ENCODE measurements around the gene DYTN.

Gene DYTN

DNA sequence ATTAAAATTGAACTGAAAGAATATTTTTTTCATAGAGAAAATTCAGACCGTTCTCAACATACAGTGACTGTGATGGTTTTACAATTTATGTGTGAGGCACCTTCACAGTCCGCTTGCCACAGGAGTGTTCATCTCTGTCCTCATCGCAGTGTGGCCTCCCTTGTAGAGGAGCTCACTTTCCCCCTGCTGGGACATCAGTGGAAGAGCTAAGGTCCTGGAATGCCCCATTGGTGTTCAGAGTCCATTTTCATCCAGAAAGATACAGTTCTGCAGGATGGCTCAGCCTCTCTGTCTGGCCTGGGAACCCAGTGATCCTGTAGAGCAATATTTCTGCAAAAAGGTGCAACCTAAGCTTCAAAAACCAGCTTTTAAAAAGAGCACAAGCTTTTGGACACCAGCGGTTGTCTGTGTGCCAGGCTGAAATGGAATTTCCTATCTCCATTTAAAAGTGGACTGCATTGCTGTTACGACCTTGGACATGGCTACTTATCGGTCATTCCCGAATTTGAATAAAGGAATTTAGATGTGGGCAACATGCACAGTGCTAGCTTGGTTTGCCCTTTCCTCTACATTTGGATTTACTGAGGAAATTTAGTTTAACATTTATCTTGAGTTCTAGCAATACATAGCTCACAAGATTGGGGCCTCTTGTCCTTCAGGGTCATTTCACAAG is 102.6 kb downstream of the DYTN start:
- no peak for DNase-seq (ENCODE audit: low read depth in 3 of 3, low spot score in 1 of 3)

DNA sequence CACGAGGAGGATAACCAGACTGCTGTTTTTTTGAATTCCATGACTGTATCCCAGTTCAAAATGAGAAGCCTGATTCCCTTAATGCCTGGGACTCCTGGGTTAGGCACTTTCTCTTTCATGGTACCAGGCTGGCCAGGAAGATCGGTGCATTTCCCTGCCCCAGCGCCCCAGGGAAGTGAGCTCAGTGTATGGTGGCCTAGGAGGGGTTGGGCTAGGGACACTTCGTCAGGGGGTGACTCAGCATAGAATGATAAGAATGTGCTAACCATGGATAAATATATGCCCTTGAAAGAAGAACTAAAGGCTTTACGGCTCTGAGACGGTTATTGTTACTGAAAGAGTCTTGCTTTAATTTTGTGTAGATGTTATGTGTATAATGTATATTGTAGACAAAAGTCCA is 103.4 kb downstream of the DYTN start:
- DNase-seq (ENCODE audit: low read depth in 3 of 3, low spot score in 1 of 3), result no peak

DNA sequence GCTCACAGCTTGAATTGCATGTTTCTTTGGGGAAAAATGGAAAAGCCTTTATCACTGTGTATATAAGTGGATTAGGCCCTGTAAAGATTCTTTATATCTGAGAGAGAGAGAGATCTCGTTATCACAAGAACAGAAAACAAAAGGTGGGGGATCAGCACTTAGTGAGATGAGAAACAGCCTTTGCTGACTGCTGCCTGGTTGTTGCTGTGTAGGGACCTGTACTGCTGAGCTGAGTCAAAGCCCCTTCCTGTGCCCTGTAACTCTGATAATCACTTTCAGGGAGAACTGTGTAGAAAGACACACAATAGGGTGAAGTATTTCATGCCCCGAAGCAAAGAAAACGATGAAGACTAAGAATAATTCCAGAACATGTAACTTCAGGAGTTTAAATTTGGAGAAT is 106.5 kb downstream of the DYTN start:
- no peak for DNase-seq (ENCODE audit: low read depth in 3 of 3, low spot score in 1 of 3)

DNA sequence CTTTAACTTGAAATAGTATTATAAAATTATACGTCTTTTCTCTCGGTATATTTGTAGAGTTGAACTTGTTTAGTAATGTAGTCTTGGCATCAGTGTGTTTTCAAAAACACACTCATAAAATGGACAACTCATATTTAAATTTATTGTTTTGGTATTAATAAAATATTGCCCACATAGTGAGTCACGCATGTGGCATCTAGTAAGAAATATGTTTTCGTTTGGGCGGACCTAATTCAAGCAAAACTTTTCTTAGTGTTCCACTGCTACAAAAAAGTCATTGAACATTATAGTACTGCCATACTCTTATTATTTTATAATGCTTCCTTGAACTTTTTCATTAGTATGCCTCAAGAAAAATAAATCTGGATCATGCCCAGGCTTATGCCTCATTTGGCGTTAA is 107.0 kb downstream of the DYTN start:
- no peak for DNase-seq (ENCODE audit: low read depth in 3 of 3, low spot score in 1 of 3)

DNA sequence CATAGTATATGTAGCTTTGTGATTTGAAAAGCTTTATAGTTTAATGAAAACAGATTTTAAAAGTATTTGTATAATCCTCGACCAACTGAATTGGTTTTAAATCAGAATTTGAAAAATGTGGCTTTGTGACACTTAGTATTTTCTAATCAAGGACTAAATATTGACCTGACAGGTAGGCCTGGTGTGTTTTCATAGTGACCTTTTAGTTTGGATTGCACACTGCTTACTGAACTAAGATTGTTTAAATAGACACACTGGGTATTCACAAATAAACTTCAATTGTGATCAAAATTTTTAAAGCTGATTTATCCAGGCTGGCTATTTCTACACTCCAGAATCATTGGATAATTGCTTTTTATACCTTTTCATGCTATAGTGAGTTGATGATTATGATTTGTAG is 107.7 kb downstream of the DYTN start:
- no peak for DNase-seq (ENCODE audit: low read depth in 3 of 3, low spot score in 1 of 3)

DNA sequence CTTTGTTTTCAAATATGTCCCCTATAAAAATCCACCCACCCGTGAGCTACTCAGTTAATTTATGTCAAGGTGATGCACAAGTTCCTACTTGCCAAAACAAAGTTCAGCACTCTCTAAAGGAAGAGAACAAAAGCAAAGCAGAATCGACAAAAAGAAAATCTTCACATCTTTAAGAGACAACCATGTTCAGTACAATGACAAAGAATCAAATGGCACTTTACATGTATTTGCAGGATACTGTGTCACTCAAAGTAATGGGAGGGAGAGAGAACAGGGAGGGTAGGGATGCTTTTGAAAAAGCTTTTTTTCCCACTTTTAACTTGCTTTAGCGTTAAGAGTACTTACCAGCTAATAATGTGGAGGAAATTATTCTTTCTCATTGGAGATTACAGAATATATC is 115.0 kb downstream of the DYTN start:
- DNase-seq (ENCODE audit: low read depth in 3 of 3, low spot score in 1 of 3), result no peak
